ENCODE data around the gene PLPP4. TPM values are rescaled to one million over a fixed set of nuclear protein-coding genes. Genes with fewer than 3 reads are reported as not detected.

PLPP4 gene
- total RNA-seq, 4 donors from 2014 or later: 2.5 TPM; not detected in 3

GRCh38 chr10:120632047-120632446, 175.0 kb downstream of the PLPP4 start:
- no peak overlapping the region for H3K4me3 ChIP-seq
- H3K9me3 ChIP-seq: peaks cover 0 to 15% (median 0%) of the 10 kb centered on the region in 3 donors
- H3K27me3 ChIP-seq: peaks cover 13% of the 10 kb centered on the region
- TF ChIP-seq CTCF (IDR thresholded peaks at IDR 0.05) (no peak), POLR2A (IDR thresholded peaks at IDR 0.05) (no peak), EP300 (IDR thresholded peaks at IDR 0.05) (no peak), POLR2AphosphoS5 (IDR thresholded peaks at IDR 0.05) (no peak)
- WGBS, 2 donors (ENCODE audit: low coverage in 1 of 2): 19% methylated on average over 1 of the region's 1 CpG; no CpG with 5 or more reads in 1 of the 2 donors
- H3K36me3 ChIP-seq: no peaks in the 10 kb centered on the region
- H3K4me1 ChIP-seq: no peaks in the 10 kb centered on the region
- no peak for ATAC-seq
- H3K27ac ChIP-seq: no peak overlapping the region

- H3K4me3 ChIP-seq: no peak overlapping the region
- peaks cover 0 to 15% (median 0%) of the 10 kb centered on the region in 3 donors for H3K9me3 ChIP-seq
- 54 to 80% methylated on average over 1 to 2 of the region's 3 CpGs for WGBS, 2 donors (ENCODE audit: low coverage in 1 of 2)
- no peak overlapping the region for H3K27ac ChIP-seq
- no peaks in the 10 kb centered on the region for H3K4me1 ChIP-seq
- no peaks in the 10 kb centered on the region for H3K36me3 ChIP-seq
- no peak for ATAC-seq
- H3K27me3 ChIP-seq: peaks cover 6% of the 10 kb centered on the region
- TF ChIP-seq POLR2A (IDR thresholded peaks at IDR 0.05) (no peak), CTCF (IDR thresholded peaks at IDR 0.05) (no peak), EP300 (IDR thresholded peaks at IDR 0.05) (no peak), POLR2AphosphoS5 (IDR thresholded peaks at IDR 0.05) (no peak)
Measured at GRCh38 chr10:120632942-120633341, 175.9 kb downstream of the PLPP4 start.

GRCh38 chr10:120634659-120635058, 177.6 kb downstream of the PLPP4 start:
- no peak for ATAC-seq
- H3K36me3 ChIP-seq: no peaks in the 10 kb centered on the region
- 73 to 76% methylated on average over 6 to 10 of the region's 12 CpGs for WGBS, 2 donors (ENCODE audit: low coverage in 1 of 2)
- no peaks in the 10 kb centered on the region for H3K4me1 ChIP-seq
- H3K27me3 ChIP-seq: no peaks in the 10 kb centered on the region
- H3K4me3 ChIP-seq: no peak overlapping the region
- no peak overlapping the region for H3K27ac ChIP-seq
- peaks cover 0 to 6% (median 0%) of the 10 kb centered on the region in 3 donors for H3K9me3 ChIP-seq
- TF ChIP-seq EP300 (IDR thresholded peaks at IDR 0.05) (no peak), POLR2A (IDR thresholded peaks at IDR 0.05) (no peak)
